Naive thymus-derived CD4-positive, alpha-beta T cell (primary cell): ENCODE data around the gene ZFYVE28. TPM values are rescaled to one million over a fixed set of nuclear protein-coding genes. Genes with fewer than 3 reads are reported as not detected.

ENCODE experiments used
- ATAC-seq: fragments of 150-1000 bp; cut with Tn5 transposase; 2 replicates; pipeline ENCODE4 v1.10.0; 2021; ENCODE audit warnings: mild to moderate bottlenecking, moderate library complexity
- CTCF ChIA-PET: fragments of 350-600 bp; sonication (Branson Sonifier 250); formaldehyde crosslinking; loops from one replicate; lab custom pipeline; 2021; ENCODE audit warnings: antibody characterized with exemption; lab: Charles Lee
- POLR2A ChIA-PET: fragments of 350-600 bp; sonication (Branson Sonifier 250); formaldehyde crosslinking; loops from one replicate; lab custom pipeline; 2021; ENCODE audit warnings: antibody characterized with exemption, inconsistent platforms; lab: Charles Lee
- DNase-seq, 9 donors: peaks; one replicate each; pipeline versions ENCODE4 v3.0.0 to v3.0.0-alpha.2; 2020 to 2022; ENCODE audit warnings: mixed read lengths in 1 of 9
- H3K27ac ChIP-seq: one replicate; pipeline ENCODE4 v1.7.0; 2013; ENCODE audit warnings: mild to moderate bottlenecking, low read depth, low read length, moderate library complexity
- H3K27me3 ChIP-seq, 2 donors: one replicate each; pipeline ENCODE4 v1.7.0; 2013; ENCODE audit warnings: low read length in 2 of 2, mild to moderate bottlenecking in 2 of 2, moderate library complexity in 2 of 2; ENCODE audit not compliant: control insufficient read depth in 2 of 2, insufficient read depth in 2 of 2
- H3K36me3 ChIP-seq, 3 experiments: 1 replicate in 2 of 3; 2 replicates in 1 of 3; pipeline ENCODE4 v1.7.0; 2013; ENCODE audit warnings: low read length in 3 of 3, mild to moderate bottlenecking in 3 of 3, moderate library complexity in 1 of 3; ENCODE audit not compliant: insufficient read depth in 3 of 3, control insufficient read depth in 2 of 3
- H3K4me1 ChIP-seq, 2 donors: one replicate each; pipeline ENCODE4 v1.7.0; 2013; ENCODE audit warnings: low read length in 2 of 2, mild to moderate bottlenecking in 2 of 2, moderate library complexity in 1 of 2; ENCODE audit not compliant: control insufficient read depth in 2 of 2, insufficient read depth in 2 of 2
- H3K4me3 ChIP-seq: 2 replicates; pipeline ENCODE4 v1.7.0; 2013; ENCODE audit warnings: mild to moderate bottlenecking, low read length
- H3K9me3 ChIP-seq, 3 experiments: 1 replicate in 2 of 3; 2 replicates in 1 of 3; pipeline ENCODE4 v1.7.0; 2013; ENCODE audit warnings: low read length in 3 of 3; ENCODE audit not compliant: control insufficient read depth in 2 of 3
- H3K27ac Mint-ChIP-seq, 9 donors: one replicate each; pipeline ENCODE4 v1.8.0; 2020 to 2022; ENCODE audit warnings: mixed read lengths in 9 of 9, mild to moderate bottlenecking in 8 of 9, moderate library complexity in 5 of 9, inconsistent platforms in 2 of 9
- H3K27me3 Mint-ChIP-seq, 5 donors: one replicate each; pipeline ENCODE4 v1.8.0; 2021 to 2022; ENCODE audit warnings: mixed read lengths in 5 of 5, mild to moderate bottlenecking in 1 of 5
- H3K36me3 Mint-ChIP-seq, 5 donors: one replicate each; pipeline ENCODE4 v1.8.0; 2020 to 2022; ENCODE audit warnings: mixed read lengths in 5 of 5, mild to moderate bottlenecking in 3 of 5, inconsistent platforms in 1 of 5
- H3K4me1 Mint-ChIP-seq, 7 donors: one replicate each; pipeline ENCODE4 v1.8.0; 2020 to 2022; ENCODE audit warnings: mixed read lengths in 7 of 7, mild to moderate bottlenecking in 3 of 7, inconsistent platforms in 1 of 7
- H3K4me3 Mint-ChIP-seq, 10 donors: one replicate each; pipeline ENCODE4 v1.8.0; 2020 to 2022; ENCODE audit warnings: mild to moderate bottlenecking in 10 of 10, mixed read lengths in 10 of 10, moderate library complexity in 6 of 10, inconsistent platforms in 2 of 10
- H3K9me3 Mint-ChIP-seq, 11 donors: one replicate each; pipeline ENCODE4 v1.8.0; 2020 to 2022; ENCODE audit warnings: mixed read lengths in 11 of 11, mild to moderate bottlenecking in 4 of 11, inconsistent platforms in 1 of 11, moderate library complexity in 1 of 11
- intact Hi-C, 2 donors: fragments of 100-400 bp; cut with micrococcal nuclease; formaldehyde crosslinking; loops; one replicate each; pipeline ENCODE4 v1.15.1; 2023
- polyA plus RNA-seq, 2 donors: library from polyadenylated mRNA; unstranded; fragments of 300-500 nt; fragmentation: Illumina TruSeq; gene quantifications; one replicate each; pipeline ENCODE4 v1.2.3, GENCODE V29; 2021
- total RNA-seq, 6 experiments: library from RNA in 5 of 6; stranded (reverse) in 5 of 6; gene quantifications; 1 replicate in 5 of 6; 2 replicates in 1 of 6; pipeline ENCODE4 v1.2.3 and lab custom pipeline; 2021 to 2026

Gene ZFYVE28
- total and polyA plus RNA-seq, 7 experiments from 2014 or later, result 6.1 to 26.5 (median 15.9) TPM

DNA sequence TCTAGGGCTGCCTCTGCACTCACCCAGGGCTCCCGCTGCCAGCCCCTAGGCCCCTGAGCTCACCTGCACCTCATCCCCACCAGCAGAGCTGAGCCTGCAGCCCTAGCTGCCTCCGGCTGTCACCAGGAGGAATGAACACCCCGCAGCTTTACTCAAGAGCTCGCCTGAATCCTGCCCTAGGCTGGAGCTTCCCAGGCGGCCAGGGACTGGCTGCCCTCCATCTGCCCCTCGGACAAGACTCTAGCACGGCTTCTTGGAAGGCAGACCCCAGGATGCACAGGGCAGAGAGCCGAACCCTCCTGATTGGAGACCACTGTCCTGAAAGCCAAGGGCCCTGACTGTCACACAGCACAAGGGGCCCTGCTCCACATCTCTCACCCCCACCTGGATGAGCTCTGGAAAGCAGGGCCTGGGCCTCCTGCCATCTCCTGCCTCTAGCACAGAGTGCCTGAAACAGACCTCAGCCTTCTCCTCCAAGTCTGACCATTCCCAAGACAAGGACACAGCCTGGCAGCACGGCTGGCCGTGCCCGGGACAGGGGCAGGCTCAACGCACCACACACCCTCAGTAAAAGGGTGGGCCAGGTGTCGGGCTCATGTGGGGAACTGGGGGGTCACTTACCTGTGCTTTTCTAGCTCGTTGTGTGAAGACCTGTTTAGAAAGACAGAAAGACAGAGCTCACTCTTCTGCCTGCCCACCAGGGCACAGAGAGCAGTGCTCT is 160.9 kb downstream of the ZFYVE28 start:
- Histone ChIP-seq H3K36me3 (peaks cover 6 to 57% (median 6%) of the 10 kb centered on the region in 3 experiments), H3K27me3 (no peaks in the 10 kb centered on the region), H3K4me1 (peaks cover 8 to 16% of the 10 kb centered on the region in 2 donors), H3K4me3 (no peak overlapping the region), H3K27ac (no peak overlapping the region), H3K9me3 (no peaks in the 10 kb centered on the region)
- CTCF ChIA-PET, result interaction anchor here (0.6 kb wide), 1 partner anchor 9 kb away, joined by 3 read pairs; no protein-coding TSS in a partner anchor
- H3K27ac Mint-ChIP-seq, result peak overlapping the region in 2 of 9 donors; percentile 24 to 65
- no peaks in the 10 kb centered on the region for H3K27me3 Mint-ChIP-seq
- peaks cover 0 to 5% (median 0%) of the 10 kb centered on the region in 7 donors for H3K4me1 Mint-ChIP-seq
- H3K9me3 Mint-ChIP-seq, result no peaks in the 10 kb centered on the region
- ATAC-seq (no peak), DNase-seq (peak in 3 of 9 donors; percentile 4 to 19 (median 4))
- intact Hi-C loops, result no loop called here
- H3K4me3 Mint-ChIP-seq, result no peak overlapping the region
- POLR2A ChIA-PET, result no interaction called here
- H3K36me3 Mint-ChIP-seq, result peaks cover 0 to 9% (median 0%) of the 10 kb centered on the region in 5 donors

GRCh38 chr4:2256781-2257191 is 161.7 kb downstream of the ZFYVE28 start:
- no peak overlapping the region for H3K27ac ChIP-seq
- Mint-ChIP-seq H3K9me3 (no peaks in the 10 kb centered on the region), H3K4me3 (no peak overlapping the region), H3K36me3 (peaks cover 0 to 9% (median 0%) of the 10 kb centered on the region in 5 donors), H3K4me1 (peaks cover 0 to 5% (median 0%) of the 10 kb centered on the region in 7 donors), H3K27me3 (no peaks in the 10 kb centered on the region), H3K27ac (peak overlapping the region in 3 of 9 donors; percentile 17 to 65 (median 43))
- H3K4me1 ChIP-seq, result peaks cover 8 to 16% of the 10 kb centered on the region in 2 donors
- H3K36me3 ChIP-seq, result peaks cover 6 to 64% (median 6%) of the 10 kb centered on the region in 3 experiments
- ATAC-seq (no peak), DNase-seq (peak in 2 of 9 donors; percentile 4 to 16)
- ChIA-PET CTCF (interaction anchor here (1.0 kb wide), 1 partner anchor 37 kb away, joined by 3 read pairs; no protein-coding TSS in a partner anchor), POLR2A (no interaction called here)
- no peaks in the 10 kb centered on the region for H3K27me3 ChIP-seq
- no peaks in the 10 kb centered on the region for H3K9me3 ChIP-seq
- intact Hi-C loops, result no loop called here
- H3K4me3 ChIP-seq, result no peak overlapping the region

DNA sequence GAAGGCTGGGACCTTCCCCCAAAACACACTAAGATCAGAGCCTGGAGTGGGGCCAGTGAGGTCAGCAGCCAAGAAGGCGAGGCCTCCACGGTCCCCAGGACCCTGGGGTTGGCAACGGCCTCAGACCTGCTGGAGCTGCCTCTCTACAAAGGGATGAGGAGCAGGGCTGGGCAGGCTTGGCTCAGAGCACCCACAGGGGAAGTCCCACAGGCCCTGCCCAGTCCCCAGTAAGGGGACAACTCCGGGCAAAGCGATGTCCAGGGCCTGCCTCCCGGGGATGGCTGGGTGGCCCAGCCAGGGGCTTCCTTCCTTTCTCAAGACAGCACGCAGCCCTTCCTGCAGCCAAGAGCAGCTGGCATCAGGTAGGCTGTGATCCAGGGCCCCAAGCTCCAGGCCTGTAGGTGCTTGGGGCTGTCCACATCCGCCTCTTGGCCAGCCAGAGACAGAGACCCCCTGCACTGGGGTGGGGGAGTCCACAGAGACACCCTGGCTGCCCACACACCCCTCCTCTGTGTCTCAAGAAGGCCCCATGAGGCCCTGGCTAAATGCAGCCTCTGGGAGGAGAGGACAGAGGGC is 162.2 kb downstream of the ZFYVE28 start:
- Mint-ChIP-seq H3K36me3 (peaks cover 0 to 9% (median 0%) of the 10 kb centered on the region in 5 donors), H3K4me1 (peaks cover 0 to 5% (median 0%) of the 10 kb centered on the region in 7 donors), H3K9me3 (no peaks in the 10 kb centered on the region), H3K27ac (no peak overlapping the region), H3K27me3 (no peaks in the 10 kb centered on the region), H3K4me3 (no peak overlapping the region)
- intact Hi-C loops, result no loop called here
- no peak overlapping the region for H3K4me3 ChIP-seq
- DNase-seq (peak in 2 of 9 donors; percentile 5 to 19), ATAC-seq (no peak)
- H3K9me3 ChIP-seq, result no peaks in the 10 kb centered on the region
- H3K27me3 ChIP-seq, result no peaks in the 10 kb centered on the region
- POLR2A ChIA-PET, result no interaction called here
- H3K4me1 ChIP-seq, result peaks cover 8 to 16% of the 10 kb centered on the region in 2 donors
- no peak overlapping the region for H3K27ac ChIP-seq
- peaks cover 6 to 69% (median 6%) of the 10 kb centered on the region in 3 experiments for H3K36me3 ChIP-seq
- CTCF ChIA-PET, result interaction anchor here (1.0 kb wide), 1 partner anchor 36 kb away, joined by 3 read pairs; no protein-coding TSS in a partner anchor

GRCh38 chr4:2255501-2256155 is 162.8 kb downstream of the ZFYVE28 start:
- POLR2A ChIA-PET, result no interaction called here

GRCh38 chr4:2254665-2255500 is 163.6 kb downstream of the ZFYVE28 start:
- Histone ChIP-seq H3K27me3 (no peaks in the 10 kb centered on the region), H3K4me3 (no peak overlapping the region), H3K36me3 (peaks cover 6 to 83% (median 6%) of the 10 kb centered on the region in 3 experiments), H3K27ac (no peak overlapping the region), H3K9me3 (no peaks in the 10 kb centered on the region), H3K4me1 (peaks cover 0 to 5% of the 10 kb centered on the region in 2 donors)
- no peaks in the 10 kb centered on the region for H3K9me3 Mint-ChIP-seq
- ChIA-PET CTCF (no interaction called here), POLR2A (no interaction called here)
- DNase-seq (peak in 1 of 9 donors; percentile 19), ATAC-seq (no peak)
- H3K27me3 Mint-ChIP-seq, result no peaks in the 10 kb centered on the region
- intact Hi-C loops, result no loop called here
- peaks cover 0 to 4% (median 0%) of the 10 kb centered on the region in 7 donors for H3K4me1 Mint-ChIP-seq
- peaks cover 0 to 9% (median 0%) of the 10 kb centered on the region in 5 donors for H3K36me3 Mint-ChIP-seq
- no peak overlapping the region for H3K4me3 Mint-ChIP-seq
- peak overlapping the region in 4 of 9 donors; percentile 17 to 36 (median 29) for H3K27ac Mint-ChIP-seq

More at GRCh38 chr4:2255501-2256155, 162.8 kb downstream of the ZFYVE28 start:
- no peak overlapping the region for H3K4me3 ChIP-seq
- CTCF ChIA-PET, result no interaction called here
- ATAC-seq (no peak), DNase-seq (peak in 1 of 9 donors; percentile 6)
- H3K36me3 ChIP-seq, result peaks cover 6 to 75% (median 6%) of the 10 kb centered on the region in 3 experiments
- no peaks in the 10 kb centered on the region for H3K9me3 ChIP-seq
- intact Hi-C loops, result no loop called here
- Mint-ChIP-seq H3K27me3 (no peaks in the 10 kb centered on the region), H3K9me3 (no peaks in the 10 kb centered on the region), H3K36me3 (peaks cover 0 to 9% (median 0%) of the 10 kb centered on the region in 5 donors), H3K4me3 (no peak overlapping the region), H3K27ac (no peak overlapping the region), H3K4me1 (peaks cover 0 to 5% (median 0%) of the 10 kb centered on the region in 7 donors)
- H3K27me3 ChIP-seq, result no peaks in the 10 kb centered on the region
- no peak overlapping the region for H3K27ac ChIP-seq
- peaks cover 6 to 12% of the 10 kb centered on the region in 2 donors for H3K4me1 ChIP-seq
